Measurements from ENCODE around the gene ARID1B. TPM values are rescaled to one million over a fixed set of nuclear protein-coding genes. Genes with fewer than 3 reads are reported as not detected.

ARID1B gene
- total RNA-seq, 1 donor from 2014 or later: 75.4 TPM

DNA sequence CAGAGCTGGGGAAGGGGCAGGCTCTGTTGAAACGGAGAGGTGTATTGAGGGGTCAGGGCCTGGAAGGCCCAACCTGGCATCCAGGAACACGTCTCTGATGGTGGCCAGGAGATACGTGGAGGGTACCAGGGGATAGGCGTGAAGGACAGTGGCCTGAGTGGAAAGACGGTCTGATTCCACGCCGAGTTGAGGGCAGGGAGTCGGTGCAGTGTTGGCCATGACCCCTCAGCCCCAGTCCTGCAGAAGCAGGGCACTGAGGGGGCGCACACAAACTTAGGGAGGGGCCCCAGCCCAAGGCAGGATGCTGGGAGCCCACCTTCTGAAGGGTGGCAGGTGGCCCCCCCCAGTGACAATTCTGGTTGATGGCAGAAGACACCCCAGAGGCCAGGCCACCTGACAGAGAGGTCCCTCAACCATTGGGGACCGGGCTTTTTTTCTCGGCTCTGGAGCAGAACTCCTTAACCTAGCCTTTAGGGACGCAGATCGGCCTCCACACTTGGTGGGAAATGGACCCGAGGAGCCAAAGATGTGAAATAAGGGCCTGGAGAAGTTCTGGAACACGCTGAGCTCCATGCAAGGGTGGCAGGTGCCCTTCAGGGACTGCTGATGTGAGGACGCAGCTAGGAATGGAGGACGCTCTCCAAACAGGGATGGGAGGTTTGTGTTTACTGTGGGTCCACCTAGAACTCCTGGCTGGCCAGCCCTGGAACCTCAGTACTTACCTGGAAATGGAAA, 455.1 kb downstream of the ARID1B start:
- Mint-ChIP-seq H3K4me1 (ENCODE audit: low read depth, unreplicated experiment) (peaks cover 2% of the 10 kb centered on the region), H3K36me3 (ENCODE audit: low read depth, unreplicated experiment) (peaks cover 13% of the 10 kb centered on the region), H3K9me3 (ENCODE audit: unreplicated experiment) (peaks cover 4% of the 10 kb centered on the region), H3K27ac (ENCODE audit: unreplicated experiment) (no peak overlapping the region), H3K4me3 (ENCODE audit: unreplicated experiment) (no peak overlapping the region), H3K27me3 (ENCODE audit: low read depth, unreplicated experiment) (peaks cover 49% of the 10 kb centered on the region)
- TF ChIP-seq CTCF (IDR thresholded peaks at IDR 0.05; ENCODE audit: insufficient read depth, low read depth, low read length) (no peak), EZH2 (IDR thresholded peaks at IDR 0.05; ENCODE audit: insufficient read depth, low read length) (no peak)
- Histone ChIP-seq H2AFZ (ENCODE audit: low read depth, low read length) (no peak overlapping the region), H3K79me2 (ENCODE audit: insufficient read depth, low read length) (no peaks in the 10 kb centered on the region), H3K4me2 (ENCODE audit: low read length) (no peak overlapping the region), H4K20me1 (ENCODE audit: insufficient read depth, low read length) (no peaks in the 10 kb centered on the region), H3K27ac (ENCODE audit: low read depth, low read length) (no peak overlapping the region), H3K4me3 (ENCODE audit: insufficient read depth, low read depth, low read length) (no peak overlapping the region), H3K36me3 (ENCODE audit: insufficient read depth, low read length) (no peaks in the 10 kb centered on the region), H3K9ac (ENCODE audit: low read length) (no peak overlapping the region), H3K4me1 (ENCODE audit: insufficient read depth, low read length) (peaks cover 7% of the 10 kb centered on the region), H3K9me3 (ENCODE audit: insufficient read depth, low read depth, low read length) (no peaks in the 10 kb centered on the region), H3K27me3 (ENCODE audit: insufficient read depth, low read length) (peaks cover 12% of the 10 kb centered on the region)
- DNase-seq (ENCODE audit: low read depth) (no peak), FAIRE-seq (no peak)

DNA sequence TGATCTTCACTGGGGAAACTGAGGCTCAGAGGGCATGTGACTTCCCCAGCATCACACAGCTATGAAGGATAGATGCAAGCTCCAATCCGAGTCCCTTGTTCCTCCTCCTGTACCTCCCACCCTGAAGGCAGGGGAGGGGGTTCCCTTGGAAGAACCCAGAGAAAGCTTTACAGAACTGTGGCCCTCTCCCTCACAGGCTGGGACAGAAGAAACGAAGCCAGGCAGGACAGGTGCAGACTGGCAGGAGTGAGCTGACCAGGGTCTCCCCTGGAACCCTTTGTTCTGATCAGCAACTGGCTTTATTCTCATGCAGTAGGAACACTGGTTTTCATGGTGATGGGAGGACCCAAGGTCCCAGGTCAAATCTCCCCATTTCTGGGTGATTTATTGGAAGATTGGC, 456.0 kb downstream of the ARID1B start:
- H3K27me3 ChIP-seq (ENCODE audit: insufficient read depth, low read length): peaks cover 12% of the 10 kb centered on the region
- no peak overlapping the region for H3K4me3 ChIP-seq (ENCODE audit: insufficient read depth, low read depth, low read length)
- H3K4me1 ChIP-seq (ENCODE audit: insufficient read depth, low read length): peaks cover 7% of the 10 kb centered on the region
- Mint-ChIP-seq H3K4me3 (ENCODE audit: unreplicated experiment) (no peak overlapping the region), H3K27me3 (ENCODE audit: low read depth, unreplicated experiment) (peaks cover 54% of the 10 kb centered on the region), H3K36me3 (ENCODE audit: low read depth, unreplicated experiment) (peaks cover 13% of the 10 kb centered on the region), H3K27ac (ENCODE audit: unreplicated experiment) (peak overlapping the region; percentile 69), H3K9me3 (ENCODE audit: unreplicated experiment) (peaks cover 4% of the 10 kb centered on the region), H3K4me1 (ENCODE audit: low read depth, unreplicated experiment) (peaks cover 2% of the 10 kb centered on the region)
- no peaks in the 10 kb centered on the region for H4K20me1 ChIP-seq (ENCODE audit: insufficient read depth, low read length)
- no peak for DNase-seq (ENCODE audit: low read depth)
- H2AFZ ChIP-seq (ENCODE audit: low read depth, low read length): no peak overlapping the region
- no peak overlapping the region for H3K27ac ChIP-seq (ENCODE audit: low read depth, low read length)
- H3K36me3 ChIP-seq (ENCODE audit: insufficient read depth, low read length): no peaks in the 10 kb centered on the region
- H3K79me2 ChIP-seq (ENCODE audit: insufficient read depth, low read length): no peaks in the 10 kb centered on the region
- H3K9me3 ChIP-seq (ENCODE audit: insufficient read depth, low read depth, low read length): no peaks in the 10 kb centered on the region
- H3K9ac ChIP-seq (ENCODE audit: low read length): no peak overlapping the region
- H3K4me2 ChIP-seq (ENCODE audit: low read length): no peak overlapping the region
- no peak for FAIRE-seq
- no peak for TF ChIP-seq EZH2 (IDR thresholded peaks at IDR 0.05; ENCODE audit: insufficient read depth, low read length)
- no peak for TF ChIP-seq CTCF (IDR thresholded peaks at IDR 0.05; ENCODE audit: insufficient read depth, low read depth, low read length)

DNA sequence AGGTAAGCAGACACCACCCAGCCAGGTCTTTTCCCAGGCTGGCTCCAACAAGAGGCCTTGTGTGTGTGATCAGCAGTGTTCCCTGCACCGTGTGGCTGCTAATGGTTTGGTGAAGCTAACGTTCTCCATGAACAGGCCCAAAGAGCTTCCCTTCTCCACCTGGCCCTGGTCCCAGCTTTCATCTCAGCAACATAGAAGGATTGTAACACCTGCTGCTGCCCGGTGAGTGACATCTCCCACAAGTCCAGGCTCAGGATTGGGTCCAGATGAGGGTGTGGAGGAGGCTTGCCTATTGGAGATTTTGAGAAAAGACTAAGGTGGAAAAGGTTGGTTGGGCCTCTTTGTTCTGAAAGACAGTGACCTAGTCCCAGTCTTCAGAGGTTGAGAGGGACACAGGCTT, 456.5 kb downstream of the ARID1B start:
- DNase-seq (ENCODE audit: low read depth): no peak
- Mint-ChIP-seq H3K9me3 (ENCODE audit: unreplicated experiment) (peaks cover 4% of the 10 kb centered on the region), H3K27me3 (ENCODE audit: low read depth, unreplicated experiment) (peaks cover 56% of the 10 kb centered on the region), H3K36me3 (ENCODE audit: low read depth, unreplicated experiment) (peaks cover 13% of the 10 kb centered on the region), H3K27ac (ENCODE audit: unreplicated experiment) (no peak overlapping the region), H3K4me1 (ENCODE audit: low read depth, unreplicated experiment) (peaks cover 2% of the 10 kb centered on the region), H3K4me3 (ENCODE audit: unreplicated experiment) (no peak overlapping the region)
- Histone ChIP-seq H3K27ac (ENCODE audit: low read depth, low read length) (no peak overlapping the region), H3K9ac (ENCODE audit: low read length) (no peak overlapping the region), H3K4me2 (ENCODE audit: low read length) (no peak overlapping the region), H3K79me2 (ENCODE audit: insufficient read depth, low read length) (no peaks in the 10 kb centered on the region), H4K20me1 (ENCODE audit: insufficient read depth, low read length) (no peaks in the 10 kb centered on the region), H3K4me1 (ENCODE audit: insufficient read depth, low read length) (peaks cover 7% of the 10 kb centered on the region), H3K4me3 (ENCODE audit: insufficient read depth, low read depth, low read length) (no peak overlapping the region), H3K36me3 (ENCODE audit: insufficient read depth, low read length) (no peaks in the 10 kb centered on the region), H2AFZ (ENCODE audit: low read depth, low read length) (no peak overlapping the region), H3K27me3 (ENCODE audit: insufficient read depth, low read length) (peaks cover 12% of the 10 kb centered on the region), H3K9me3 (ENCODE audit: insufficient read depth, low read depth, low read length) (no peaks in the 10 kb centered on the region)
- TF ChIP-seq CTCF (IDR thresholded peaks at IDR 0.05; ENCODE audit: insufficient read depth, low read depth, low read length) (no peak), EZH2 (IDR thresholded peaks at IDR 0.05; ENCODE audit: insufficient read depth, low read length) (no peak)
- no peak for FAIRE-seq

Measured in astrocyte (in vitro differentiated cells and primary cell).